IPS-18c (cell line): ENCODE measurements around the gene TMPRSS4.
"Not testable (repeated sequence)": the region's sequence is repeated elsewhere in the genome, so short reads cannot be mapped to it uniquely, and the experiment has no call there.

Source experiments
- H3K4me3 ChIP-seq: 2 replicates; pipeline ENCODE4 v1.7.0; 2013; ENCODE audit warnings: low read depth, mild to moderate bottlenecking, low read length, moderate library complexity; ENCODE audit not compliant: insufficient read depth
- H3K9me3 ChIP-seq: one replicate; pipeline ENCODE4 v1.6.1; 2013; ENCODE audit warnings: mild to moderate bottlenecking, low read length, moderate library complexity; ENCODE audit not compliant: control insufficient read depth, insufficient read depth

The TMPRSS4 gene

DNA sequence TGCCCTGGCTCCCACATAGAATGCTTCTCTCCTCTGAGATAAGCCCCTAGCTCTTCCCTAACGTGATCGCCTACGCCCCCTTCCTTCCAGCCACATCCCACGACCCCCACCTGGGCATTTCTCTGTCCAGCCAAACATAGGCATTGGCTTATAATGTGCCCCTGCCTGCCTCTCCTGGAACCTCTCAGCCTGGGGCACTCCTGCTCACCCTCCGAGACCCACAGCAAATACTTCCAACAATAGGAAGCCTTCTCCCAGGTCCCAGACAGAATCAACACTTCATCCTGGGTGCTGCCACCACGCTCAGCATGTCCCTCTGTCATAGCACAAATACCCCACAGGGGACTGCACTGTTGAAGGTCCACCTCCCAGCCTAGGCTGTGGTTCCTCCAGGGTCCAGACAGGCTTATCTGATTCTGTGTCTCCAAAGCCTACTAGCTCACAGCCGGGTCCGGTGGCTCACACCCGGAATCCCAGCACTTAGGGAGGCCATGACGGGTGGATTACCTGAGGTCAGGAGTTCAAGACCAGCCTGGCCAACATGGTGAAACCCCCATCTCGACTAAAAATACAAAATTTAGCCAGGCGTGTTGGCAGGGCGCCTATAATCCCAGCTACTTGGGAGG lies 24.2 kb upstream of the TMPRSS4 start:
- Histone ChIP-seq H3K4me3 (no peak overlapping the region), H3K9me3 (no peaks in the 10 kb centered on the region)

DNA sequence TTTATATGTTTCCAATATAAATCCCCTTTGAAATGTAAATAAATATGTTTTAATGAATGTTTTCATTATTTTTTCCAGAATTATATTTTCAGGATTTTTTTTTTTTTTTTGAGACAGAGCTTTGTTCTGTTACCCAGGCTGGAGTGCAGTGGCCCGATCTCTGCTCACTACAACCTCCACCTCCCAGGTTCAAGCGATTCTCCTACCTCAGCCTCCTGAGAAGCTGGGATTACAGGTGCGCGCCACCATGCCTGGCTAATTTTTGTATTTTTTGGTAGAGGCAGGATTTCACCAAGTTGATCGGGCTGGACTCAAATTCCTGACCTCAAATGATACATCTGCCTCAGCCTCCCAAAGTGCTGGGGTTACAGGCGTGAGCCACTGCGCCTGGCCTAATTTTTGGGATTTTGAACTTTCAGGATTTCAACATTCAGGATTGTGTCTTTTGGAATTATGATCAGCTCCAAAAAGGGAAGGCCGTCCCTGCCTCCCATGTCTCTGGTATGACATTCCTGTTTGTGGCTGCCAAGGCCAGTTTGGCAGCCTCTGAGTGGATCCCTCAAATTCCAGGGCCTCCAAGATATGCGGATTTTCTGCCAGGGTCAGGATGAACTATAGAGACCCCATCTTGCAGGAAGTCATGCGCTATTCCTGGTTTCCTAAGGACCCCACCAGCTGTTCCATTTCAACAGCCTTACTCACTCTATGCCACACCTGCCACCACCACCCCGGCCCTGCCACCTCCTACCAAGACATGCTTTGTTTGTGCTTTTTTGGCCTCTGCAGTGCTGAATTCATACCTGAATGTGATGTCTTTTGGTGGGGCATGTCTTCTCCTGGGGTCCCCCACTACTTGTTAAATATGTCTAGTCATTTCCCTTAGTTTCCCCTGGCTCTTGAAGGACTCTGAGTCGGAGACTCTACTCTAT lies 21.9 kb upstream of the TMPRSS4 start:
- no peaks in the 10 kb centered on the region for H3K9me3 ChIP-seq

GRCh38 chr11:118055966-118056365 lies 20.9 kb upstream of the TMPRSS4 start:
- no peaks in the 10 kb centered on the region for H3K9me3 ChIP-seq
- no peak overlapping the region for H3K4me3 ChIP-seq

More for the DNA sequence above, 21.9 kb upstream of the TMPRSS4 start:
- no peak overlapping the region for H3K4me3 ChIP-seq

- H3K9me3 ChIP-seq, result no peaks in the 10 kb centered on the region
- no peak overlapping the region for H3K4me3 ChIP-seq
These were observed 20.1 kb upstream of the TMPRSS4 start for GRCh38 chr11:118056806-118057205.

DNA sequence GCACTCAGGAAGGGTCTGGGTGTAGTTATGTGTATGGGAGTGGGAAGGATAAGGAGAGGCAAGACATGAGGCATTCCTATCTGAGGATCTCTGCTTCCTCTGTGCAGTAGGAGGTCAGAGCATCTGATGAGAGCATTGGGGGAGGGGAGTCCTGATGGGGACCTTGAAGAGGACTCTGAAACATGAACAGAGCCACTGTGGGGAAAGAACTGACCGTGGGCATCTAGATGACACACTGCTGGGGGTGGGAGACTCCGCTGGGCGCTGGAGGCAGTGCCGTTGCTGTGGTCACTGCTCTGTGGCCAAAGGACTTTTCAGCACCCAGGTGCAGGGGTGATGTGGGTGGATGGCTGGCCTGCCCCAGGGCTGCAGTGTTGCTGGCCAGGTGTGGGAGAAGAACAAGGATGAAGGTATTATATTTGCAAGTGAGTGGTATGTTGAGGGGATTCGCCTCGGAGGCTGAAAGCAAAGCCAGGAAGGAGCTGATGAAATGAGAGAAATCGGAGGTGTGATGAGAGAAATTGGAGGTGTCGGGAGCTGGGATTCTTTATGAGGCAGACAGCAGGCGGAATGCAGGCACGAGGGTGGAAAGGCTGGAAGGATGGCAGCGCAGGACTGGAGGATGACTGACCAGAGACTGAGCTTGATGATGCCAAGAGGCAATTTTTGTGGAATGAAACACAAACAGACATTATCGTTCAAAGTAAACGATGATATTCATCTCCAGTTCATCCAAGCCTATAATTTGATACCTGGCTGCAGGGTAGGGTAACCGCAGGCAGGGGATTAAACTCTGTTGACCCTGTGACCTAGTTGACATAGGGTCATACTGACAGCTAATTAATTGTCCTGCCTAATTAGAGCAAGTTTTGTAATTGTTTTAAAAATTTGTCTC lies 19.4 kb upstream of the TMPRSS4 start:
- no peak overlapping the region for H3K4me3 ChIP-seq

DNA sequence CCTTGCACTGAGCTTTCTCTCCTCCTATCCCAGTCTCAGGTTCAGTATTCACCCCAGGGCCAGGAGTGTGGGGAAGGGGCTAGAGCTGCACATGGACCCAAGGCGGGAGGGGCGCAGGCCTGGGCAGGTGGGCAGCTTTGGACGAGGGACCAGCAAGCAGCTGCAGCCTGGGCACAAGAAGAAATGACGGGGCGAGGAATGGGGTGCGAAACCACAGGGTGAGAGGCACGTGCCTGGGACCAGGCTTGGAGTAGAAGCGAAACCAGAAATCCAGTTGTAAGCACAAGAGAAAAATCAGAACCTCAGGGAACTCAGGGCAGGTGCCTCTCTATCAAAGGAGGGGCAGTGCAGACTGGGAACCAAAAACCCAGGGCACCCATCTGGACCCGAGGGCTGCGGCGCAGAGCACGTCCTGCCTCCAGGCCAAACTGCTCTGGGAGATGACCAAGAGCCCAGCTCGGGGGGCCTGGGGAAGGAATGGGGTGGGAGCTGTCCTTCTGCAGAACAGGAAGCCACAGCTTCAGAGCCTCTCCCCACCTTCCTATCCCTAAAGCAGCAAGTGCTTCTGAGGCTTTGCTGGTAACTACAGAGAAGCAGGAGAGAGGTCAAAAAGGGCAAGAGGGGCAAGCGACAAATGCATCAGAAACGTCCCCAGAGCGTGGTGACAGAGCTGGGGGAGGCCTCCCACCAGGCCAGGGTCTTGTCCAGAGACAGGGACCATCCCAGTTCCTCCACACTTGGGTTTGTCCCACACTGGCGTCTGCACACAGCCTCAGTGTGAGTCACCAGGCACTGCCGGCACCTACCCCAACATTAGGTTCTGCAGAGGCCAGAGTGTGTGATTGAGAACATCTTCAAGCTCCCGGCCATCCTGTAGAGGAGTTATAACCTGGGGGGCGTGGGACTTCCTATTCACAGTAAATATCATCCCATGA lies 18.3 kb upstream of the TMPRSS4 start:
- Histone ChIP-seq H3K4me3 (no peak overlapping the region), H3K9me3 (no peaks in the 10 kb centered on the region)

More for the DNA sequence above, 19.4 kb upstream of the TMPRSS4 start:
- no peaks in the 10 kb centered on the region for H3K9me3 ChIP-seq

GRCh38 chr11:118059246-118059940 lies 17.5 kb upstream of the TMPRSS4 start:
- Histone ChIP-seq H3K9me3 (no peaks in the 10 kb centered on the region), H3K4me3 (no peak overlapping the region)

GRCh38 chr11:118060081-118060661 lies 16.7 kb upstream of the TMPRSS4 start:
- H3K4me3 ChIP-seq, result no peak overlapping the region

DNA sequence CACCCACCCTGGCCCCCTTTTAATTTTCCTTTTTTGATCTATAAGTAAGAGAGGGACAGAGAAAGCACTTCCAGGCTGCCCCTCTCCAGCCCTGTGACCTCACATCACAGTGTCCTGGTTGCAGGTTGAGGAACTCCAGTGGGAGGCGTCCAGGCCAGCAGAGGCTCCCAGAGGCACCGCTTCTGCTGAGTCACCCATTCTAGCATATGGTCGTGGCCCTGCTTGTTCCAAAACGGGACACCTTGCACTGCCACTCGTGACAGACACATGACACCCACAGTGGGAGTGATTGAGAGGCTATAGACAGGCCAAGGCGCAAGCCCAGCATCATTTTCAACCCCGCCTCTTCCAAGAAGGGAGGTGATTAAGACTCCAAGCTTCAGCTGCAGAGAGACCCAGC lies 16.0 kb upstream of the TMPRSS4 start:
- Histone ChIP-seq H3K9me3 (no peaks in the 10 kb centered on the region), H3K4me3 (no peak overlapping the region)

More at GRCh38 chr11:118060081-118060661, 16.7 kb upstream of the TMPRSS4 start:
- no peaks in the 10 kb centered on the region for H3K9me3 ChIP-seq

DNA sequence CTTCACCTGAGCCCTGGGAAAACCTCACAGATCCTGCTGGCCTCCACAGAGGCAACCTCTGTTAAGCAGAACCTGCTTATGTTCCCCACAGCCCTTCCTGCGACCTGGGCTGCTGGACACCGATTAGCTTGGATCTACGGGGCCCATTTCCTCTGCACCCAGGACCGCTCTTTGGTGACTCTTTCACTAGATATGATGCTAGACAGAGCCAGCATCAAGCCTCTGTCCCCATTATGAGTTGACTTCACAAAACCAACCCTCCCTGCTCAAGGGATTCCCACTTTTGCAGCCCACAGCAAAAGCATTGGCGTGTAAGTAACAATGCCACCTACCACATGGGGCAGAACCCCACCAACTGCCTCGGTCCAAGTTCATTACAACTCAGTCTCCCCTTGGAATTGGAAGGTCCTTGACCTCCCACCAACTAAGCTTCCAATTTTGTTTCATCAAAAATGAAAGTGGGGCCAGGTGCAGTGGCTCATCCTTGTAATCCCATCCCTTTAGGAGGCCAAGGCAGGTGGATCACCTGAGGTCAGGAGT lies 15.2 kb upstream of the TMPRSS4 start:
- Histone ChIP-seq H3K4me3 (no peak overlapping the region), H3K9me3 (no peaks in the 10 kb centered on the region)

DNA sequence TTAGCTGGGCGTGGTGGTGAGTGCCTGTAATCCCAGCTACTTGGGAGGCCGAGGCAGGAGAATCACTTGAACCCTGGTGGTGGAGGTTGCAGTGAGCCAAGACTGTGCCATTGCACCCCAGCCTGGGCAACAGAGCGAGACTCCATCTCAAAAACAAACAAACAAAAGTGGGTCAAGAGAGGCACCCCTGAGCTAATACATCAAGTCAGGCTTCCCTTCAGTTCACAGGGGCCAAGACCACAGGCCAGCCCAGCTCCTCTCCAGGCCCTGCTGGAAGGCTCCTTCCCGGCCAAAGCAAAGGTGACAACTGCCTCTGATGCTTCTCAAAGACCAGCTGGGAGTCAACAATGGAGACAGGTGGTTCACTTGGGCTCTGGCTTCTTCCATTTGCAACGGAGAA lies 14.7 kb upstream of the TMPRSS4 start:
- not testable (repeated sequence) for H3K9me3 ChIP-seq, H3K4me3 ChIP-seq

GRCh38 chr11:118062631-118063030 lies 14.2 kb upstream of the TMPRSS4 start:
- not testable (repeated sequence) for H3K9me3 ChIP-seq, H3K4me3 ChIP-seq

GRCh38 chr11:118064956-118065355 lies 11.9 kb upstream of the TMPRSS4 start:
- H3K4me3 ChIP-seq, result no peak overlapping the region
- H3K9me3 ChIP-seq, result no peaks in the 10 kb centered on the region

GRCh38 chr11:118065384-118065783 lies 11.5 kb upstream of the TMPRSS4 start:
- H3K9me3 ChIP-seq, result no peaks in the 10 kb centered on the region
- H3K4me3 ChIP-seq, result no peak overlapping the region

DNA sequence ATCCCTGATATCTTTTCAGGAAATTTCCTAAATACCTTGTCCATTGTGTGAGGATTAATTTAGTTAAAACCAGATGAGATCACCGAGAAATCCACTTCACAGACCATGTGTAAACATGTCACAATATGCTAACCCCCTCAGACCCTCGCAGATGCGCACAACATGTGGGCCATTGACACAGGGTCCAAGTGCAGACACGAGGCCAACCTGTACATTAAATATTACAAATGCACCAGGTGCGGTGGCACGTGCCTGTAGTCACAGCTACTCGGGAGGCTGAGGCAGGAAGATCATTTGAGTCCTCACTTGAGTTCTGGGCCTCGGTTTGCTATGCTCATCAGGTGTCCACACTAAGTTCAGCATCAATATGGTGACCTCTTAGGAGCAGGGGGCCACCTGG lies 9.9 kb upstream of the TMPRSS4 start:
- H3K9me3 ChIP-seq, result no peaks in the 10 kb centered on the region
- no peak overlapping the region for H3K4me3 ChIP-seq
